ENCODE measurements around the gene RHOF.

- TF ChIP-seq SPI1 (IDR thresholded peaks at IDR 0.05; ENCODE audit: low read depth, low read length) (no peak), POLR2AphosphoS5 (IDR thresholded peaks at IDR 0.05; ENCODE audit: low read depth, low read length) (peak; percentile 42), POLR2A (IDR thresholded peaks at IDR 0.05; ENCODE audit: low read depth, low read length) (0 out of 2 replicates have a peak, but pooled peaks have one; percentile 9), TAF1 (IDR thresholded peaks at IDR 0.05; ENCODE audit: low read depth, low read length) (no peak), PAX5 (IDR thresholded peaks at IDR 0.05; ENCODE audit: insufficient read depth, low read length, severe bottlenecking) (no peak)
Measured at GRCh38 chr12:121795034-121795968, 1.8 kb upstream of the RHOF start.
